ENCODE data around the gene WDR74.

Gene WDR74

GRCh38 chr11:62854825-62855570, 15.6 kb upstream of the WDR74 start:
- peaks cover 25 to 53% (median 38%) of the 10 kb centered on the region in 4 experiments for H3K4me1 ChIP-seq (ENCODE audit: control extremely low read depth in 1 of 4, control insufficient read depth in 4 of 4, insufficient read depth in 4 of 4, low read length in 3 of 4)
- CTCF ChIA-PET = interaction anchor here (0.6 to 2.3 kb wide), 11 partner anchors 14 to 1943 kb away, joined by 3 to 10 read pairs (median 5); partner anchors contain the start of genes SLC3A2 and TMEM179B

GRCh38 chr11:62854013-62854824, 14.8 kb upstream of the WDR74 start:
- Histone ChIP-seq H3K36me3 (ENCODE audit: control insufficient read depth in 4 of 4, insufficient read depth in 4 of 4, low read length in 3 of 4) (peaks cover 12 to 37% (median 23%) of the 10 kb centered on the region in 4 experiments), H3K4me3 (ENCODE audit: control insufficient read depth in 1 of 7, extremely low read depth in 1 of 7, insufficient read depth in 4 of 7, low read depth in 2 of 7, low read length in 6 of 7) (peak overlapping the region in 6 of 7 experiments; percentile 89 to 100 (median 98)), H3K9me3 (ENCODE audit: control extremely low read depth in 1 of 5, control insufficient read depth in 4 of 5, insufficient read depth in 2 of 5, low read depth in 1 of 5, low read length in 4 of 5) (no peaks in the 10 kb centered on the region), H3K27ac (ENCODE audit: insufficient read depth in 1 of 2, low read depth in 1 of 2, low read length in 2 of 2, poor library complexity in 1 of 2, severe bottlenecking in 2 of 2) (peak overlapping the region in 1 of 2 experiments; percentile 91), H3K4me1 (ENCODE audit: control extremely low read depth in 1 of 4, control insufficient read depth in 4 of 4, insufficient read depth in 4 of 4, low read length in 3 of 4) (peaks cover 25 to 50% (median 36%) of the 10 kb centered on the region in 4 experiments), H3K27me3 (replicated peaks in 2 of 5; ENCODE audit: control insufficient read depth in 4 of 5, insufficient read depth in 5 of 5, low read length in 4 of 5) (no peaks in the 10 kb centered on the region)
- POLR2A ChIA-PET = interaction anchor here (0.5 to 9.1 kb wide), 8 partner anchors 8 to 109 kb away, joined by 3 to 121 read pairs (median 3); partner anchors contain the start of genes POLR2G, SLC3A2, STX5 and WDR74
- CTCF ChIA-PET = interaction anchor here (0.9 to 2.3 kb wide), 9 partner anchors 9 to 983 kb away, joined by 3 to 10 read pairs (median 5); partner anchors contain the start of genes SLC3A2 and TMEM179B
- 40% methylated on average over 3 of the region's 8 CpGs for WGBS (ENCODE audit: insufficient coverage)
- no peak for DNase-seq

More at GRCh38 chr11:62854825-62855570, 15.6 kb upstream of the WDR74 start:
- peak overlapping the region; percentile 55 to 91 for H3K27ac ChIP-seq (ENCODE audit: insufficient read depth in 1 of 2, low read depth in 1 of 2, low read length in 2 of 2, poor library complexity in 1 of 2, severe bottlenecking in 2 of 2)
- WGBS (ENCODE audit: insufficient coverage) = 0% methylated on average over 13 of the region's 15 CpGs
- no peak for DNase-seq
- H3K9me3 ChIP-seq (ENCODE audit: control extremely low read depth in 1 of 5, control insufficient read depth in 4 of 5, insufficient read depth in 2 of 5, low read depth in 1 of 5, low read length in 4 of 5) = no peaks in the 10 kb centered on the region
- no peaks in the 10 kb centered on the region for H3K27me3 ChIP-seq (replicated peaks in 2 of 5; ENCODE audit: control insufficient read depth in 4 of 5, insufficient read depth in 5 of 5, low read length in 4 of 5)
- peaks cover 12 to 39% (median 23%) of the 10 kb centered on the region in 4 experiments for H3K36me3 ChIP-seq (ENCODE audit: control insufficient read depth in 4 of 4, insufficient read depth in 4 of 4, low read length in 3 of 4)
- H3K4me3 ChIP-seq (ENCODE audit: control insufficient read depth in 1 of 7, extremely low read depth in 1 of 7, insufficient read depth in 4 of 7, low read depth in 2 of 7, low read length in 6 of 7) = peak overlapping the region; percentile 79 to 100 (median 97)
- POLR2A ChIA-PET = interaction anchor here (0.8 to 9.1 kb wide), 10 partner anchors 9 to 190 kb away, joined by 3 to 121 read pairs (median 4); partner anchors contain the start of genes C11orf98, CSKMT, LBHD1 and POLR2G

GRCh38 chr11:62853279-62853965, 14.0 kb upstream of the WDR74 start:
- Histone ChIP-seq H3K4me3 (ENCODE audit: control insufficient read depth in 1 of 7, extremely low read depth in 1 of 7, insufficient read depth in 4 of 7, low read depth in 2 of 7, low read length in 6 of 7) (peak overlapping the region in 4 of 7 experiments; percentile 89 to 100 (median 98)), H3K4me1 (ENCODE audit: control extremely low read depth in 1 of 4, control insufficient read depth in 4 of 4, insufficient read depth in 4 of 4, low read length in 3 of 4) (peaks cover 25 to 50% (median 36%) of the 10 kb centered on the region in 4 experiments), H3K36me3 (ENCODE audit: control insufficient read depth in 4 of 4, insufficient read depth in 4 of 4, low read length in 3 of 4) (peaks cover 12 to 37% (median 23%) of the 10 kb centered on the region in 4 experiments), H3K9me3 (ENCODE audit: control extremely low read depth in 1 of 5, control insufficient read depth in 4 of 5, insufficient read depth in 2 of 5, low read depth in 1 of 5, low read length in 4 of 5) (no peaks in the 10 kb centered on the region), H3K27me3 (replicated peaks in 2 of 5; ENCODE audit: control insufficient read depth in 4 of 5, insufficient read depth in 5 of 5, low read length in 4 of 5) (no peaks in the 10 kb centered on the region), H3K27ac (ENCODE audit: insufficient read depth in 1 of 2, low read depth in 1 of 2, low read length in 2 of 2, poor library complexity in 1 of 2, severe bottlenecking in 2 of 2) (peak overlapping the region in 1 of 2 experiments; percentile 91)
- no peak for DNase-seq
- WGBS (ENCODE audit: insufficient coverage) = 100% methylated on average over 4 of the region's 7 CpGs
- ChIA-PET CTCF (interaction anchor here (0.9 to 2.2 kb wide), 6 partner anchors 9 to 31 kb away, joined by 3 to 7 read pairs (median 4); partner anchors contain the start of gene SLC3A2), POLR2A (interaction anchor here (1.0 to 9.1 kb wide), 3 partner anchors 12 to 46 kb away, joined by 3 to 121 read pairs (median 5); partner anchors contain the start of genes SLC3A2 and WDR74)

- H3K27me3 ChIP-seq (replicated peaks in 2 of 5; ENCODE audit: control insufficient read depth in 4 of 5, insufficient read depth in 5 of 5, low read length in 4 of 5) = no peaks in the 10 kb centered on the region
- peaks cover 25 to 44% (median 32%) of the 10 kb centered on the region in 4 experiments for H3K4me1 ChIP-seq (ENCODE audit: control extremely low read depth in 1 of 4, control insufficient read depth in 4 of 4, insufficient read depth in 4 of 4, low read length in 3 of 4)
- no peak for DNase-seq
- H3K4me3 ChIP-seq (ENCODE audit: control insufficient read depth in 1 of 7, extremely low read depth in 1 of 7, insufficient read depth in 4 of 7, low read depth in 2 of 7, low read length in 6 of 7) = peak overlapping the region in 2 of 7 experiments; percentile 89 to 100
- H3K9me3 ChIP-seq (ENCODE audit: control extremely low read depth in 1 of 5, control insufficient read depth in 4 of 5, insufficient read depth in 2 of 5, low read depth in 1 of 5, low read length in 4 of 5) = no peaks in the 10 kb centered on the region
- H3K36me3 ChIP-seq (ENCODE audit: control insufficient read depth in 4 of 4, insufficient read depth in 4 of 4, low read length in 3 of 4) = peaks cover 12 to 37% (median 23%) of the 10 kb centered on the region in 4 experiments
- POLR2A ChIA-PET = interaction anchor here (9.1 kb wide), 1 partner anchor 12 kb away, joined by 121 read pairs; the partner anchor contains the start of gene WDR74
- CTCF ChIA-PET = interaction anchor here (1.0 to 2.2 kb wide), 4 partner anchors 9 to 67 kb away, joined by 3 to 9 read pairs (median 4); no protein-coding TSS in a partner anchor
- peak overlapping the region in 1 of 2 experiments; percentile 91 for H3K27ac ChIP-seq (ENCODE audit: insufficient read depth in 1 of 2, low read depth in 1 of 2, low read length in 2 of 2, poor library complexity in 1 of 2, severe bottlenecking in 2 of 2)
Observed at GRCh38 chr11:62852523-62853188, 13.3 kb upstream of the WDR74 start.

- Histone ChIP-seq H3K4me1 (ENCODE audit: control extremely low read depth in 1 of 4, control insufficient read depth in 4 of 4, insufficient read depth in 4 of 4, low read length in 3 of 4) (peaks cover 22 to 40% (median 29%) of the 10 kb centered on the region in 4 experiments), H3K27me3 (replicated peaks in 2 of 5; ENCODE audit: control insufficient read depth in 4 of 5, insufficient read depth in 5 of 5, low read length in 4 of 5) (no peaks in the 10 kb centered on the region), H3K4me3 (ENCODE audit: control insufficient read depth in 1 of 7, extremely low read depth in 1 of 7, insufficient read depth in 4 of 7, low read depth in 2 of 7, low read length in 6 of 7) (peak overlapping the region in 1 of 7 experiments; percentile 89), H3K36me3 (ENCODE audit: control insufficient read depth in 4 of 4, insufficient read depth in 4 of 4, low read length in 3 of 4) (peaks cover 12 to 37% (median 23%) of the 10 kb centered on the region in 4 experiments), H3K27ac (ENCODE audit: insufficient read depth in 1 of 2, low read depth in 1 of 2, low read length in 2 of 2, poor library complexity in 1 of 2, severe bottlenecking in 2 of 2) (no peak overlapping the region), H3K9me3 (ENCODE audit: control extremely low read depth in 1 of 5, control insufficient read depth in 4 of 5, insufficient read depth in 2 of 5, low read depth in 1 of 5, low read length in 4 of 5) (no peaks in the 10 kb centered on the region)
- POLR2A ChIA-PET = interaction anchor here (9.1 kb wide), 1 partner anchor 11 kb away, joined by 121 read pairs; the partner anchor contains the start of gene WDR74
- CTCF ChIA-PET = interaction anchor here (1.0 to 2.2 kb wide), 4 partner anchors 10 to 66 kb away, joined by 3 to 9 read pairs (median 4); no protein-coding TSS in a partner anchor
- WGBS (ENCODE audit: insufficient coverage) = 60% methylated on average over 3 of the region's 3 CpGs
- no peak for DNase-seq
Observed at GRCh38 chr11:62851807-62852522, 12.6 kb upstream of the WDR74 start.
